ENCODE results near the gene MPRIP.

GRCh38 chr17:17088541-17089525 lies 46.6 kb downstream of the MPRIP start:
- no peak for TF ChIP-seq CTCF (IDR thresholded peaks at IDR 0.05)
- no peak for TF ChIP-seq POLR2A (IDR thresholded peaks at IDR 0.05)

Measured in esophagus squamous epithelium (tissue), 4 donors.